NCI-H524 treated with DMSO at 0.1 percent for 48 hours (cell line): Measurements from ENCODE around the gene TMEM17.
"Not testable (repeated sequence)": the region's sequence is repeated elsewhere in the genome, so short reads cannot be mapped to it uniquely, and the experiment has no call there.

ENCODE experiments used
- DNase-seq: peaks from one replicate; lab custom pipeline; 2025; lab: John Stamatoyannopoulos, UW

TMEM17 gene, protein sequence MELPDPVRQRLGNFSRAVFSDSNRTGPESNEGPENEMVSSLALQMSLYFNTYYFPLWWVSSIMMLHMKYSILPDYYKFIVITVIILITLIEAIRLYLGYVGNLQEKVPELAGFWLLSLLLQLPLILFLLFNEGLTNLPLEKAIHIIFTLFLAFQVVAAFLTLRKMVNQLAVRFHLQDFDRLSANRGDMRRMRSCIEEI

DNA sequence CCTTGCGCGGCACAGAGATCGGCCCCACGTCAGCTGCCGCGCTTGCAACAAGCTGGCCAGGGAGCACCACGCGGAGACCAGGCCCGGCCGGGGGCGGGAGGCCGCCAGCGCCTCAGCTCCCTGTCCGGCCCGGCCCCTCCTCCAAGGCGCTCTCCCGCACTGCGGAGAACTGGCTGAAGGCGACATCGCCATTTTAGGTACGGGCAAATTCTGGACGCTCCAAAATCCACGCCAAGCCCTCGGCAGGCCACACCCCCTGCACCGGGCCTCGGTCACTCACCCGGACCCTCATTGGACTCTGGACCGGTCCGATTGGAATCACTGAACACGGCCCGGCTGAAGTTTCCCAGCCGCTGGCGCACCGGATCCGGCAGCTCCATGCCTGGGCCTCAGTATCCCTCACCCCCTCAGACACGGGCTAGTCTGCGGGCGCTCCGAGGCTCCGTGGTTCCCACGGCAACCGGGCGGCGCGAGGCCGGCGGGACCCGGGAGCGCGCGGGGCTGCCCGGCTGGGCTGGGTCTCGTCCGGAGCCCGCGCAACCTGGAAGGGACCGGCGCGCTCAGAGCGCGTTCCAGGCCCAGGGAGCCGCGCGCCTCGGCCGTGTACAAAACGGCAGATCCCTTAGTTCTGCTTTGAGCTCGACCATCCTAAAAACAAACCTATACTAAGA, at the start of gene TMEM17:
Gene TMEM17, minus strand, starts transcription at position 446 of the 671 bp plus-strand sequence. Its CDS starts 66 bp downstream, at position 380.
- peak; percentile 49 for DNase-seq

- DNase-seq = no peak
Measured at GRCh38 chr2:62554440-62554839, 48.4 kb upstream of the TMEM17 start.

GRCh38 chr2:62550461-62550860, 44.5 kb upstream of the TMEM17 start:
- no peak for DNase-seq

GRCh38 chr2:62547854-62548253, 41.9 kb upstream of the TMEM17 start:
- DNase-seq = no peak

GRCh38 chr2:62545261-62545660, 39.3 kb upstream of the TMEM17 start:
- DNase-seq = no peak

DNA sequence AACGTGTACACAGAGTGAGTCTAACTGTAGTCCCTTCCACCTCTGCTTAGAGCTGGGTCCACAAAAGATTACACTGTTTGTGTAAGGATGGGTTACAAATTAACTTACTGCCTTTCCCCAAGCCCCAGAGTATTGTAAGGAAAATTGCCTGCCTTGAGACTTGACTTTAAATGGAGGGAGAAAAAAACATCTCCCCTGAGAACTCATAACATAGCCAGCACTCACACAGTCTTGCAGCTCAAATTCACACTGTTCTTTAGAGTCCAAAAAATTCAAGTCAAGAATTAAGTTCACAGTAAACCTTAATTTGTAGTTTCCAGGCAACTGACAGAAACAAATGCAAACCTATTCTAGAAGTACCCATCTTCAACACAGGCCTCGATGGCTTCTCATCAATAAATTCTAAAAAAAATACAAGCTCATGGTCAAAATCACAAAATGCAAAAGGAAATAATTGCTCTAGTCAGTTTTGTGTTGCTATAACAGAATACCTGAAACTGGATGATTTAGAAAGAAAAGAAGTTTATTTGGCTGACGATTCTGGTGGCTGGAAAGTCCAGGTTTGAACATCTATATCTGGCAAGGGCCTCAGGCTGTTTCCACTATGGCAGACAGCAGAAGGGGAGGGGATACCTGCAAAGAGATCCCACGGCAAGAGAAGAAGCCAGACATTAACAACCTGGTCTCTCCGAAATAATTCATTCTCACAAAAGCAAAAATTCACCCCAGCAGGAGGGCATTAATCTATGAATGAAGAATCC, 34.6 kb upstream of the TMEM17 start:
- DNase-seq = no peak

DNA sequence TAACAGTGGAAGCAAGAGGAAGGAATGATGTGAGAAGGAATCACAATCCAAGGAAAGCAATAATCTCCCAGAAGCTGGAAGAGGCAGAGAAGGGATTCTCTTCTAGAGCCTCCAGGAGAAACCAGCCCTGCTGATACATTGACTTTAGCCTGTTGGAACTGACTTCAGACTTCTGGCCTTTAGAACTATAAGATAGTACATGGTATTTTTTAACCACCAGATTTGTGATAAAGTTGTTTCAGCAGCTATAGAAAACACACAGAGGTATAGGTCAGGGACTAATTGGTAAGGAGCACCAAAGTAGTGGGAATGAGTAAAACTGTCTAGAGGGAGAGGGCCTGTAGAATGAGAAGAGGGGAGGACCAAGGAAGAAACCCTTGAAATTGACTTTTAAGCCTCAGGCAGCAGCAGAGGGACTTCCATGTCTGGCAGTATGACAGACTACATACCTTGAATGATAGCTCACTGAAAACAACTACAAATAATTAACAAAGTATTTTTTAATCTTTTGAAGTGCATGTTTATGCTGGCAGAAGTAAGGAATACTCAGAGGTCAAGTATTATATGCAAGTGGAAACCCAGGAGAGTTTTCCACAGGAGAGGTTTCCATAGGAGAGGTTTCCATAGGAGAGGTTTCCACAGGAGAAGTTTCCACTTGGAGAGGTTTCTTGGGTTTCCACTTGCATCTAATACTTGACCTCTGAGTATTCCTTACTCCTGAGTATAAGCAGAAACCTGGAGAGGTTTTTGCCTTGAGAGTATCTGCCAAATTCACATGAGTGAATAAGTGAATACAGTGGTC, 33.8 kb upstream of the TMEM17 start:
- DNase-seq = no peak

DNA sequence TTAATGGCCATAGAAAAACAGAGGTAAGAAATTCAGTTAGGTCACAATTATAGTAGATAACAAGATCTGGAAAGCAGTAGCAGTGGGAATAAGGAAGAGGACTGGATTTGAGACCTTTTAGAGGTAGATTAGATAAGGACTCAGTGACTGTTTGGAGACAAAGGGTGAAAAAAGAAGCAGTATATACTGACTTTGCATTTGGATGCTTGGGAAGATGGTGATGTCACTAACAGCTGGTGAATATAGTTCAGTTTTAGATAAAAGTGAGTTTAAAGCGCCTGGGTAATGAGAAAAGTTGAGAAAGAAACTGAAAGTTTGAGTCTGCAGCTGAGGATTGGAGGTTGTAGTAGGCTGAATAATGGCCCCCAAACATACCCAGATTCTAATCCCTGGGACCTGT, 32.8 kb upstream of the TMEM17 start:
- no peak for DNase-seq

GRCh38 chr2:62537814-62538213, 31.8 kb upstream of the TMEM17 start:
- no peak for DNase-seq

GRCh38 chr2:62536873-62537547, 31.0 kb upstream of the TMEM17 start:
- no peak for DNase-seq

DNA sequence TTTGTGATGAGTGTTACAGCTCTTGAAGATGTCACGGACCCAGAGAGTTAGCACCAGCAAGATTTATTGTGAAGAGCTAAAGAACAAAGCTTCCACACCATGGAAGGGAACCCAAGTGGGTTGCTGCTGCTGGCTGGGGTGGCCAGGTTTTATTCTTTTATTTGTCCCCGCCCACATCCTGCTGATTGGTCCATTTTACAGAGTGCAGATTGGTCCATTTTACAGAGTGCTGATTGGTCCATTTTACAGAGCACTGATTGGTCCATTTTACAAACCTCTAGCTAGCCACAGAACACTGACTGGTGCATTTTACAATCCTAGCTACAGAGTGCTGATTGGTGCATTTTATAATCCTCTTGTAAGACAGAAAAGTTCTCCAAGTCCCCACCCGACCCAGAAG, 29.5 kb upstream of the TMEM17 start:
- not testable (repeated sequence) for DNase-seq

- no peak for DNase-seq
Measured at GRCh38 chr2:62531594-62531993, 25.6 kb upstream of the TMEM17 start.

DNA sequence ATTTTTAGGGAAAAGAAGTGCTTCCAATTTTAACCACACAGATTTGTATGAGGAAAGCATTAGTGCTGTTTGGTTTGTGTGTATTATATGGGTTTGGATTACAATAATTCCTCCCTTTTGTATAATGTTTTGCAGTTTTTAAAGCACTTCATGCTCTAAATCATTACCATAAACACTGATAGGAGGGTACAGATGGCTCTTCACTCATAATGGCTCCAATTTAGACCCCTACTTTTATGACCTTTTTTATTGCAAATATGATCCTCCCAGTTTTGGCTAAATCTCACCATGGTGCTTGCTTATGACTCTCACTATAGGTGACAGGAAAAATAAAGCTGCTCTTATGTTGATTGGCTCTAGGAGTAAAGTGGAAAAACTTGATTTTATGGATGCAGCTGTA, 23.8 kb upstream of the TMEM17 start:
- DNase-seq = peak; percentile 48

DNA sequence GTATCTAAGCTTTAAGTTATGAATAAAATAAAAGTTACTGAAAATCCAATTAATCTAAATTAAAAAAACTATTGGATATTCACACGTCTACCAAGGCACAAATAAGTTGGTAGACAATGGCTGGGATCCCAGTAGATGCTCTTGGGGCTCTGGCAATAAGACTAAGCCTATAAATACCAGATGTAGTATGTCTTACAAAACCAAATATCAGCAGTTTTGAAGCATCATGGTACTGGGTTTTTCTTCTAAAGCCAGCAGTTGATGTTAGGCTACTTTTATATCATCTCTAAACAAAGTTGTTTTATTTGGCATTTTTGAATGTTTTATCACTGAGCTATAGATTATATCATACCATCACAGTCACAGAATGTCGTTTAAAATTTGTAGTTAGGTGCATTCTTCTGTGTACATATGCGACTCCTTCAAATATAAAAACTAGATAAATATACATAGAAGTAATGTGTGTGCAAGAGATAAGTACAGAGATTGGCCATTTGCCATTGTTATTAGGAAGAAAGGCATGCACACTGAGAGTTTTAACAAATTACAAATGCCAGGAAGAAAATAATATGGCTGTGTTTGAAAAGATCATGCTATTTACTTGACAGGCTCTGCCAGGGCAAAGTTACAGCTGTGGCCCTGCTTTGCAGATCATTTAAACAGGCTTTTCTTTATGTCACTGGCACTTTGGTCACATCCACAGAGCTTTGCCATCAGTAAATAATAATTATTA, 21.6 kb upstream of the TMEM17 start:
- DNase-seq = no peak

GRCh38 chr2:62526531-62527381, 20.8 kb upstream of the TMEM17 start:
- no peak for DNase-seq

- no peak for DNase-seq
Measured at GRCh38 chr2:62525549-62526269, 19.7 kb upstream of the TMEM17 start.

DNA sequence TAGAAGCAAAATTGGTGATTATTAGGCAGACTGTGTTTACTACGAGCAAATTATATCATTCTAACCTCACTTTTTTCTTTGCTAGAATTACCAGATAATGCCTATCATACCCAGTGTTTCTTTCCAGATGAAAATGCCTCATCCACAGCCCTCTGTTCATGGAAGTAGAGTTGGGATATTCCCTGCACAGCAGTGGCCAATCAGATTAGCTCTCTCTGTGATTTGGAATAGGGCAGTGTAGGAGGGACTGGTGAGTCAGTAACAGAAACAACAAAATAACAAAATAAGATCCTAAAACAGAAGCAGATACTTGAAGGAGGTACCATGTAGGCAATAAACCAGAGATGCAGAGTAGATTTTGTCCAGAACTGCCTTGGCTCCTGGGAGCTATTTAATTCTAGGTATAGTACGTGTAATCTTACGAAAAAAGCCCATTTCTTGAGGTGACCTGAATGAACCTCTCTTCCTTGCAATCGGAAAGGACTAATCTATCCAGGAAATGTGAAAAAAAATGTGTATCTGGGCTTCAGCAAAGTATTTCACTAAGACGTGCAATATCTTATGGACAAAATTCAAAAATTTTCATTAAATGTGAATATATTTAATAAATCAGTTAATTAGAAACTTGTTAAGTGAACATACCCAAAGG, 18.4 kb upstream of the TMEM17 start:
- no peak for DNase-seq

DNA sequence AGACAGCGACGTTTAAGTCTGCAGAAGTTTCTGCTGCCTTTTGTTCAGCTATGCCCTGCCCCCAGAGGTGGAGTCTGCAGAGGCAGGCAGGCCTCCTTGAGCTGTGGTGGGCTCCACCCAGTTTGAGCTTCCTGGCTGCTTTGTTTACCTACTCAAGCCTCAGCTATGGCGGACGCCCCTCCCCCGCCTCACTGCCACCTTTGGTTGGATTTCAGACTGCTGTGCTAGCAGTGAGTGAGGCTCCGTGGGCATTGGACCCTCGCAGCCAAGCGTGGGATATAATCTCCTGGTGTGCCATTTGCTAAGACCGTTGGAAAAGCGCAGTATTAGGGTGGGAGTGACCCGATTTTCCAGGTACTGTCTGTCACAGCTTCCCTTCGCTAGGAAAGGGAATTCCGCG, 15.1 kb upstream of the TMEM17 start:
- DNase-seq = not testable (repeated sequence)

DNA sequence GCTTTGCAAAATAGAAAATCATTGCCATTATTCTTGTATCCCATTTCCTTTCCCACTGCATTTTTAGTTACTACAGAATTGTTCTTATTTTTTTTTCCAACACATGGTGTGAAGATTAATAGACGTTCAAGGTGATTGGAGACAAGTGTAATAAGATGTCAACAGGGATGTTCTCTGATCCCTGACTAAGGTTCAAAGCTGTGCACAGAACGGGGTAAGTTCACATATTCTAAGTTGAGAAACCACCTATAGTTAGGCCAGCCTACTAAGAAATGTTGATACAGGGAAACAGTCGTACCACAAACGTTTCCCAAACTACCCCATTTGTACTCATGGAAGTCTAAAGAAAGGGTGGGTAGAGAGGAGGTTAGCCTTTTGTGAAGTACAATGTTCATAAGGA, 6.4 kb upstream of the TMEM17 start:
- DNase-seq = no peak
